Dendritic cell treated with granulocyte-macrophage colony-stimulating factor and Interleukin-4, amounts not matched to agents 40 ng/mL and 50 ng/mL, for 4 days (primary cell): ENCODE measurements around the gene CD109.
"Not testable (repeated sequence)": the region's sequence is repeated elsewhere in the genome, so short reads cannot be mapped to it uniquely, and the experiment has no call there.

Experiments
- H3K27ac Mint-ChIP-seq: one replicate; pipeline ENCODE4 v1.8.0; 2022; ENCODE audit warnings: mild to moderate bottlenecking, mixed read lengths
- H3K27me3 Mint-ChIP-seq: one replicate; pipeline ENCODE4 v1.8.0; 2022; ENCODE audit warnings: mild to moderate bottlenecking, mixed read lengths
- H3K36me3 Mint-ChIP-seq: one replicate; pipeline ENCODE4 v1.8.0; 2022; ENCODE audit warnings: low read depth, mixed read lengths
- H3K4me1 Mint-ChIP-seq: one replicate; pipeline ENCODE4 v1.8.0; 2022; ENCODE audit warnings: low read depth, mixed read lengths
- H3K4me3 Mint-ChIP-seq: one replicate; pipeline ENCODE4 v1.8.0; 2022; ENCODE audit warnings: mild to moderate bottlenecking, moderate library complexity, mixed read lengths
- H3K9me3 Mint-ChIP-seq: one replicate; pipeline ENCODE4 v1.8.0; 2022; ENCODE audit warnings: mixed read lengths
- intact Hi-C: fragments of 100-400 bp; cut with micrococcal nuclease; formaldehyde crosslinking; loops from one replicate; pipeline ENCODE4 v1.15.0; 2022

The CD109 gene

DNA sequence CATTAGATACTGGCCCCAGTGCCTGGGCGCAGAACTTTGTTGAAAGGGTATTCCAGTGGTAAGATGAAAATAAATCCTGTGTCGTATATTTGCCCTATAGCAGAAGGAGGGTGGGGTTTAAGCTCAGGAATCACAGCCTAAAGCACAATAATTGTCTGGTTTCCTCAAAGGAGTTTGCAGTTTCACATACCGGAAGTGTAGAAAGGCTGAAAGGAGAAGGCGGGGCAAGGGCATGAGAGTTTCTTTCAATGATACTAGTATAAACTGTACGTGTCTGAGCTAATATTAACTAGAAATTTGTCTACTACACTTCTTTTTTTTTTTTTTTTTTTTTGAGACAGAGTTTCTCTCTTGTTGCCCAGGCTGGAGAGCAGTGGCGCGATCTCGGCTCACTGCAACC, 29.2 kb downstream of the CD109 start:
- Mint-ChIP-seq H3K27ac (peak overlapping the region; percentile 70), H3K4me3 (peak overlapping the region; percentile 55)
- H3K27me3 Mint-ChIP-seq, H3K4me1 Mint-ChIP-seq, intact Hi-C loops, H3K9me3 Mint-ChIP-seq, H3K36me3 Mint-ChIP-seq: not testable (repeated sequence)

DNA sequence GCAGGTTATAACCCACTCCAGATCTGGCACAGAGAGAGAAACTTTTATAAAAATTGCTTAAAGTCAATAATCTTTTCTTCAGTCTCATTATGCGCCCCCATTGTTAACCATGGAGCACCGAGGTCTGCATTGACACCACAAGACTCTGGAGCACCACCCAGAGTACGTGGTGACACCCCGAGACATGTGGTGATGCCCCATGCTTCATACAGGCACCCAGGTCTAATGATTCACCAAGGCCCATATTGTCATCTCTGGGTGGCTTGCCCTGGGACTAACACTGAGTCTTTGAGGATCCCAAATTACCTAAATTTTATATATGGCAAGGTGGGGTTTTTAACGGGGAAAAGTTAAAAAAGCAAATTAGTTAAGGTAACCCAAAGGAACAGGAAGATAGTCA, 31.1 kb downstream of the CD109 start:
- Mint-ChIP-seq H3K4me1 (peaks cover 7% of the 10 kb centered on the region), H3K9me3 (no peaks in the 10 kb centered on the region), H3K4me3 (no peak overlapping the region), H3K36me3 (no peaks in the 10 kb centered on the region), H3K27ac (no peak overlapping the region), H3K27me3 (no peaks in the 10 kb centered on the region)
- intact Hi-C loops = no loop called here

DNA sequence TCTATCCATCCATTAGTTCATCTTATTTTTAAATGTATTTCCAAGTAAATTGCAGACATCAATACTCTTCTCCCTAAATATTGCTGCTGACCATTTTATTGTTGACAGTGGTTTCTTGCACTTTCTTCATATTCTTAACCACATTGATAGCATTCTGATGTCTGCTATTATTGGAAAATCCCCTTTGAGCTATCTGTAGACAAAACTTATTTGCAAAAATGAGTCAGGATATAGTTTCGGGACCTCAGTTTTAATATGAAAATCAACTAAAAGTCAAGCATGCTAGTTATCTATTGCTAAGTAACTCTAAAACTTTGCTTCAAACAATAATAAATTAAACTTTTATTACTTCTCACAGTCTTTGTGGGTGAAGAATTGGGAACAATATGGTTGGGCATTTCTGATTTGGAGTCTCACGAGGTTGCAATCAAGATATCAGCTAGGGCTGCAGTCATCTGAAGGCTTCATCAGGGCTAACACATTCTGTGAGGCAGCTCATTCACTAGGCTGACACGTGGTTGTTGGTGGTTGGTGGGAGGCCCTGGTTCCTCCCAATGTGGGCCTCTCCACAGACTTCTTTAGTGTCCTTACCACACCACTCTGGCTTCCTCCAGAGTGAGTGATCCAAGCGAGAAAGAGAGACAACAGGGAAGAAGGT, 32.7 kb downstream of the CD109 start:
- H3K9me3 Mint-ChIP-seq = no peaks in the 10 kb centered on the region
- H3K4me1 Mint-ChIP-seq = no peaks in the 10 kb centered on the region
- intact Hi-C loops = no loop called here
- H3K27ac Mint-ChIP-seq = no peak overlapping the region
- H3K27me3 Mint-ChIP-seq = no peaks in the 10 kb centered on the region
- H3K4me3 Mint-ChIP-seq = no peak overlapping the region
- no peaks in the 10 kb centered on the region for H3K36me3 Mint-ChIP-seq

DNA sequence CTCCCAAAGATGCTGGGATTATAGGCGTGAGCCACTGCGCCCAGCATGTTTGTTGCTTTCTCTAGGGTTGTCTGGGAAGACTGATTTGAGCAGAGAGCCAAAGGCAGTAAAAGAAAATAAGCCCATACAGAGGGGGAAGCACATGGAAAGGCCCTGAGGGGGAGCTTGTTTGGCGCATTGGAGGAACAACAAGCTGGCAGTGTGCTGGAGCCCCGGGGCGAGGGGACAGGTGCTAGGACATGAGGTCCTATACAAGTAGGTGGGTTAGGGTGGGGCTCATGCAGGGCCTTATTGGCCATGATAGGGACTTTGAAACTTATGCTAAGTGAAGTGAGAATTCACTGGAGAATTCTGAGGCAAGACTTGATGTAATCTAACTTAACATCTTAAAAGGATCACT, 35.3 kb downstream of the CD109 start:
- H3K9me3 Mint-ChIP-seq = no peaks in the 10 kb centered on the region
- no peak overlapping the region for H3K4me3 Mint-ChIP-seq
- H3K27me3 Mint-ChIP-seq = no peaks in the 10 kb centered on the region
- H3K27ac Mint-ChIP-seq = no peak overlapping the region
- no peaks in the 10 kb centered on the region for H3K4me1 Mint-ChIP-seq
- no peaks in the 10 kb centered on the region for H3K36me3 Mint-ChIP-seq
- intact Hi-C loops = loop anchor here (10.0 kb wide), 1 partner anchor 1794 kb away; no protein-coding TSS in a partner anchor

DNA sequence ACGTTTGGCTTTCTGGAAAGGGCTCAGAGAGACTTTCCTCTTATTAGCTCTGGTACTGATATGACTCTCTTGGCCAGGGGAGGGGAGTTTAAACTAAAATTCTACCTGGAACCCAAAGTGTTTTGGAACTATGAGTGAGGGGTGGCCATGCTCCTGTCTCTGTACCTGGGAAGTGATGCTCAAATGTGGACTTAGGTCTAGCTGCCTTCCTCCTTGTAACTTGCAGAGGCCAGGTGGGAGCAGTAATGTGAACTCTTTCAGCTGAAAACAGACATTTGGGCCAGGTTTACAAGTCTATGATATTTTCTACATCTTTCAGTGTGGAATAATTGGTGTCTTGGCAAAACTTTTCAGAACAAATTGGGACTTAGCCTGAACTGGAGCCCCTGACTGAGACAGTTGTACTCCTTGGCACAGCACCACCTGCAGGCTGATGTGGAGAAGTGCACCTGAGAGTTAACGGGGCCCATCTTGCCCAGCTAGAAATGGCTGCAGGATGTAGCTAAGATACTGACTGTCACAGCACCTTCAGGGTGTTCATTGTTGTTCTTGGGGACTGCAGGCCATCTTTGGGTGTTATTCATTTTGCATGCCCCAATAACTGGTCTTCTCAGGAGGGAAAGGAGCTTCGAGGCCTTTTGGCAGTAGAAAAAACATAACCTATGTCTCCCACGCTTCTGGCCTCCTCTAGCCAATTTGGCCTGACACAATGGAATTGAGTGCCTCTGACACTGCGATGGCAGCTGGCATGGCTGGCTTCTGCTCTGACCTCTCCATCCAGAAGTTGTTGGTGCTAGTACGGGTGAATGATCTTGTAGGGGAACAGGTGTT, 37.1 kb downstream of the CD109 start:
- Mint-ChIP-seq H3K27ac (no peak overlapping the region), H3K9me3 (no peaks in the 10 kb centered on the region)

DNA sequence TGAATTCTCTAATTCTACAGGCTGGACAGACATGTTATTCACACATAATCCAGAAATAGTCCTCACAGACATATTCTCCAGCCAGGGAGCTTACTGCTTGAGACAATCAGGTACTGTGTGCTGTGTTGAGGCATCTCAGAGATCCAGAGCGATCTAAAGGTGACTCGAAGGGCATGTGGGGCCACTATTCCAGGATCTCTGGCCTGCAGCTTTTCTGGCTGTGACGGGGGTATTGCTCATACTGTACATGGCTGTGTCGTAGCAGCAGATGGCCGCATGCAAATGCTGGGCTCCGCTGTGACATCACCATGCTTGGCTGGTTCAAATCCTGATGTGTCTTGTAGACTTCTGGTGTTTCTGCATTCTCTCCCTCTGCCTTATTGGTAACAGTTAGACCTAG, 37.8 kb downstream of the CD109 start:
- no peak overlapping the region for H3K4me3 Mint-ChIP-seq
- no peaks in the 10 kb centered on the region for H3K9me3 Mint-ChIP-seq
- no peaks in the 10 kb centered on the region for H3K36me3 Mint-ChIP-seq
- peaks cover 5% of the 10 kb centered on the region for H3K4me1 Mint-ChIP-seq
- intact Hi-C loops = loop anchor here (1.0 to 10.0 kb wide), 2 partner anchors 58 to 1791 kb away; no protein-coding TSS in a partner anchor
- H3K27ac Mint-ChIP-seq = no peak overlapping the region
- H3K27me3 Mint-ChIP-seq = no peaks in the 10 kb centered on the region

More for the DNA sequence above, 37.1 kb downstream of the CD109 start:
- Mint-ChIP-seq H3K36me3 (no peaks in the 10 kb centered on the region), H3K4me3 (no peak overlapping the region), H3K4me1 (peaks cover 5% of the 10 kb centered on the region), H3K27me3 (no peaks in the 10 kb centered on the region)
- intact Hi-C loops = loop anchor here (1.0 to 10.0 kb wide), 2 partner anchors 58 to 1792 kb away; no protein-coding TSS in a partner anchor

DNA sequence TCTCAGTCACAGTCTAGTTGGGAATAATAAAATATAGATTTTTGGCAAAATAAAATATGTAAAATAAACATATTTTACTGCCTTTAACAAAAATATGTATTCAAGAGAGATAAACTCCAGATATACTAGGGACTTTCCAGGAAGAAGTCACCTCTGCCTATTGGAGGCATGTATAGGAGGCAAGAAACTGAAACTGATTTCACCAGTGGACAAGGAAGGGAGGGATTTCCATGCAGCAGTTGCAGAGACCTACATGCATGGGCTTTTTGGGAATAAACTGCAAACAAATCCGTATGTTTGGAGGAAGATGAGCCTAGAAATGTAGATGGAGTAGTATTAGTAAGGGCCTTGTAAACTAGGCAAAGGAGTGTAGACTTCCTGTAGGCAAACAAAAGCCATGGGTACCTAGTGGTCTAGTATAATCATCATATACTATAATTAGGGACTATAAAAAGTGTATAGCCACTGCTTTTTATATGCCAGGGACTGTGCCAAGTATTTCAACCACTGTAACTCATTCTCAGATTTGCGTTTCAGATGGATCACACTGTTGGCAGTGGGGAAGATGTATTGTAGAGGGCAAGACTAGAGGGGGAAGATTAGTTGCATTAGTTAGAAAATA, 38.9 kb downstream of the CD109 start:
- Mint-ChIP-seq H3K4me1 (peaks cover 5% of the 10 kb centered on the region), H3K4me3 (no peak overlapping the region), H3K36me3 (no peaks in the 10 kb centered on the region), H3K27me3 (no peaks in the 10 kb centered on the region), H3K27ac (no peak overlapping the region), H3K9me3 (no peaks in the 10 kb centered on the region)
- intact Hi-C loops = loop anchor here (5.0 to 10.0 kb wide), 2 partner anchors 842 to 1790 kb away; no protein-coding TSS in a partner anchor

DNA sequence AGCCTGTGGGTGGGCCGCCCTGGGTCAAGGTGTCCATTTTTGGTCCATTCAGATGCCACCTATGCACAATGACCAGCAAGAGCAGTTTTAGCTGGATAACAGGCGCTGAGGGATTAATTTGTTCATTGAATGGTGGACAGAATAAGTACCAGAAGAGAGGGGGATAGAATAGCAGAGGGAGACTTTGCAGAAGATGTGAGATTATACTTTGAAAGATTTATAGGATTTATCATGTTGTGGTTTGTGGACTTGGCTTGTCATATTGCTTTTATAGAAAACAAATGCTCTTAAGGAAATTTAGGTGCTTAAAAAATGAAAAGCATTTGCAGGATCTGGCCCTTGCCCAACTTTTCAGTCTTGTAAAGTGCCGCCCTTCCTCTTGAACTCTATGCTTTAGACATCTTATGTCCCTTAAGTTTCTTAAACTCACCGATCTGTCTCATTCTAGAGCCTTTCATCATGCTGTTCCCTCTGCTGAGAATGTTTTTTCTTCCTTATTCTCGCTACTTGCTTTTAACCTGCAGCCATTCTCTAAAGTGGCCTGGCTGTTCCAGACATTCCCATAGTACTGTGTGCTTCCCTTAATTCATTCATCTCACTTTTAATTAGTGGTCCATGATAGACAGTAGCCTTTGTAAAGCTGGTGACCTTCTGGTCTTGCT, 42.5 kb downstream of the CD109 start:
- H3K4me1 Mint-ChIP-seq = peaks cover 5% of the 10 kb centered on the region

DNA sequence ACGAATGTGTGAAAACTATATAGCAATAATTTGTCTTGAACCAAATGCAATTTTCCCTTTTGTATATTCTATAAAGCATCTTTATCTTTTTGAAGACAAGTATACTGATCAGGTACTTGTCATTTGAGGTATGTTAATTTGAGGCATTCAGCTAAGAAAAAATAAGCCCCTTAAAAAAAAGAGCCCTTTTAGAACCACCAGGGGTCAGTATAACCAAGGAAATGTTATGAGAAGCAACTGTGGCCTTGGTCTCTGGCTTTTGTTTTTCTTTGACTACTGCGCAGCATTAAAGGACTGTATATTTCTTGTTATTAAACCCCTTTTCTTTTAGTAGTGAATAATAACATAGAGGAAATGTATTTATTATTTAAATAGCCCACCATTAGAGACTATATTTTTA, 43.1 kb downstream of the CD109 start:
- Mint-ChIP-seq H3K9me3 (no peaks in the 10 kb centered on the region), H3K36me3 (no peaks in the 10 kb centered on the region), H3K27me3 (no peaks in the 10 kb centered on the region), H3K4me1 (peaks cover 5% of the 10 kb centered on the region), H3K4me3 (no peak overlapping the region), H3K27ac (no peak overlapping the region)
- intact Hi-C loops = loop anchor here (2.0 to 10.0 kb wide), 4 partner anchors 116 to 1786 kb away; no protein-coding TSS in a partner anchor

More for the DNA sequence above, 42.5 kb downstream of the CD109 start:
- Mint-ChIP-seq H3K9me3 (no peaks in the 10 kb centered on the region), H3K4me3 (no peak overlapping the region), H3K27me3 (no peaks in the 10 kb centered on the region), H3K36me3 (no peaks in the 10 kb centered on the region), H3K27ac (no peak overlapping the region)
- intact Hi-C loops = loop anchor here (2.0 to 10.0 kb wide), 4 partner anchors 116 to 1786 kb away; no protein-coding TSS in a partner anchor

DNA sequence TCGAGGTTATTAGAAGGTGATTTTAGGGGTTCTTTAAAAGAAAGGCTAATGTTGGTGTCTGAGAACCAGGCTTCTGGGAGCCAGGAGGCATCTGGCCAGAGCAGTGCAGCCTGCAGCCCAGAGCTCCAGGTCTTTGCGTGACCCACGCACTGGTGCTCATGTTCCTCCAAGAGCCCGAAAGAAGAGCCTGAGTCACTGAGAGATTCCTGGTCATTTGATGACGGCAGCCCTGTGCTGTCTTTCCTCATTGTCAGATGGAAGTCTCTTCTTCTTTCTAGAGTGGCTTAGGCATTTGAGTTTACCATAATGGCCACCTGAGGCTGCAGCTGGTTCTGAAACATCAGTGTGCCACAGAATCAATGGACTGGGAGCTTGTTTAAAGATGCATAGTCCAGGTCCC, 46.4 kb downstream of the CD109 start:
- no peaks in the 10 kb centered on the region for H3K36me3 Mint-ChIP-seq
- intact Hi-C loops = no loop called here
- H3K4me1 Mint-ChIP-seq = peaks cover 18% of the 10 kb centered on the region
- no peaks in the 10 kb centered on the region for H3K27me3 Mint-ChIP-seq
- no peaks in the 10 kb centered on the region for H3K9me3 Mint-ChIP-seq
- no peak overlapping the region for H3K4me3 Mint-ChIP-seq
- no peak overlapping the region for H3K27ac Mint-ChIP-seq

DNA sequence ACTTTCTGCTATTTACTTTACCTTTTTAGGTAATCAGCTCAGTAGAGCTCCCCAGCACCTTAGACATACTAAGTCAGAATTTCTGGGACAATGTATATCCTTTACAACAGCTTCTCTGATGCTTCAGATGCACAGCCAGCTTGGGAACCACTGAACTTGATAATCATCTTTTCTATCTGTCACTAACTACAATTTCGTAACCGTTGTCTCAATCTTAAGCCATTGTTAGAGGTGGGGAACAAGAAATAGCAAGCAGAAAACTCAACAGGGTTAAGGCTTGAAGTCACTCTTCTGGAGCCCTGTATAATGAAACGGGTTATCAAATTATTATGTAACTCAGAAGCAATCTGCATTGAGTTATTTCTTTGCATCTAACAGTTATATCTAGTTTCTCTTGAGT, 47.1 kb downstream of the CD109 start:
- Mint-ChIP-seq H3K27ac (no peak overlapping the region), H3K36me3 (no peaks in the 10 kb centered on the region), H3K27me3 (no peaks in the 10 kb centered on the region), H3K4me3 (no peak overlapping the region), H3K4me1 (peaks cover 14% of the 10 kb centered on the region), H3K9me3 (no peaks in the 10 kb centered on the region)
- intact Hi-C loops = no loop called here

DNA sequence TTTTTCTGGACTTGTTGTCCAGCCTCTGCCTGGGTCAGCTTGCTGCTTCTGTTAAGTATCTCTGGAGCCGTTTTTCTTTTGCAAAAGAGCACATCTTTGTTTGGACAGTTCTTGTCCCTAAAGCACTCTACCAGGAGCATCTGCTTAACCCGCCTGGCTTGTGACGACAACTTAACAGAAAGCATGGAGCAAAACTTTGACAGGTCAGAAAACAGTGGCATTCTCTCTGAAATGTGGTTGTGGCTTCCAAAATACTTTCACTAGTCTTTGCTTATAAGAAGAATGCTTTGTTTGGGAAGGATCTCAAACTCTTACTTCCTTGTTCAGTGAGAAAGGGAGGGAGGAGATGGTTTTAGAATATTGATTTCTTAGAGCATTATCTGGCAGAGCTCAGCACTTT, 47.6 kb downstream of the CD109 start:
- Mint-ChIP-seq H3K4me1 (peaks cover 14% of the 10 kb centered on the region), H3K27me3 (no peaks in the 10 kb centered on the region), H3K9me3 (no peaks in the 10 kb centered on the region), H3K27ac (no peak overlapping the region), H3K4me3 (no peak overlapping the region), H3K36me3 (no peaks in the 10 kb centered on the region)
- intact Hi-C loops = no loop called here

DNA sequence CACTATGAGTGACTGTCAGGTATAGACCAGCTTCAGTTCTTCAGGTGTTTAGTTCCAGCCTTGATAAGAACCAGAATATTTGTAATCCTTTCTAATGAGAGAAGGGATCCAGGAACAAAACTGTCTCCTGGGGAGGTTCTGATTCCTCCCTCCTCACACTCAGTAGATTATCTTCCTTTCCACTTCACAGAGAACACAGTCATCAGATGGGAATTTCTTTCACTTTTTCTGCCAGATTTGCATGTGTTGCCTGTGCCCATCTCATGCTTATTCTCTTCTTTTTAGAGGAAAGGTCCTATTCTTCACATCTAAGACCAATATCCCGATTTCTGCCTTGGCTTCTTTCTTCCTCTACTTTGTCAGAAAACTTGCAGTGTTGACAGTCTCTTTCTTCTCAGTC, 50.8 kb downstream of the CD109 start:
- Mint-ChIP-seq H3K4me1 (peaks cover 14% of the 10 kb centered on the region), H3K27me3 (no peaks in the 10 kb centered on the region), H3K4me3 (no peak overlapping the region), H3K27ac (no peak overlapping the region), H3K36me3 (no peaks in the 10 kb centered on the region), H3K9me3 (no peaks in the 10 kb centered on the region)
- intact Hi-C loops = no loop called here
